H54 (cell line): ENCODE results near the gene GPX5.

ENCODE experiments used
- DNase-seq: peaks from one replicate; pipeline ENCODE4 v3.0.0; 2011; ENCODE audit warnings: low spot score, mixed read lengths; ENCODE audit not compliant: insufficient read length
- FAIRE-seq: peaks from 3 replicates; lab custom pipeline; 2011; peaks lifted over from hg19 to GRCh38; lab: Jason Lieb, UNC
- POLR2A ChIP-seq: IDR thresholded peaks from 2 replicates; pipeline ENCODE4 v1.6.1; 2011; ENCODE audit warnings: low read depth, mild to moderate bottlenecking, low read length

The GPX5 gene, protein sequence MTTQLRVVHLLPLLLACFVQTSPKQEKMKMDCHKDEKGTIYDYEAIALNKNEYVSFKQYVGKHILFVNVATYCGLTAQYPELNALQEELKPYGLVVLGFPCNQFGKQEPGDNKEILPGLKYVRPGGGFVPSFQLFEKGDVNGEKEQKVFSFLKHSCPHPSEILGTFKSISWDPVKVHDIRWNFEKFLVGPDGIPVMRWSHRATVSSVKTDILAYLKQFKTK

GRCh38 chr6:28525496-28526039, at the start of gene GPX5:
GPX5 (plus strand) TSS chr6:28525881; CDS start chr6:28526014, 133 bp downstream.
- DNase-seq: no peak
- no peak for TF ChIP-seq POLR2A
- FAIRE-seq: no peak

- DNase-seq (no peak), FAIRE-seq (no peak)
Observed at GRCh38 chr6:28478518-28478917, 47.2 kb upstream of the GPX5 start.

GRCh38 chr6:28480253-28480932, 45.3 kb upstream of the GPX5 start:
- TF ChIP-seq POLR2A: no peak
- DNase-seq (no peak), FAIRE-seq (no peak)

More at GRCh38 chr6:28478518-28478917, 47.2 kb upstream of the GPX5 start:
- TF ChIP-seq POLR2A: no peak

- DNase-seq (no peak), FAIRE-seq (no peak)
- TF ChIP-seq POLR2A: no peak
Observed at GRCh38 chr6:28485482-28485881, 40.2 kb upstream of the GPX5 start.

DNA sequence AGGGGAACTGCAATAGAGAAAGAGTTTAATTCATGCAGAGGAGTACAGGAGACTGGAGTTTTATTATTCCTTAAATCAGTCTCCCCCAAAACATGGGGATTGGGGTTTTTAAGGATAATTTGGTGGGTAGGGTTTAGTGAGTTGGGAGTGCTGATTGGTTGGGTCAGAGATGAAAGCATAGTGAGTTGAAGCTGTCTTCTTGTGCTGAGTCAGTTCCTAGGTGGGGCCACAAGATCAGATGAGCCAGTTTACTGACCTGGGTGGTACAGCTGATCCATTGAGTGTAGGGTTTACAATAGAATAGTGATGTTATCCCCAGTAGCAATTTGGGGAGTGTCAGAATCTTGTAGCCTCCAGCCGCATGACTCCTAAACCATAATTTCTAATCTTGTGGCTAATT, 39.1 kb upstream of the GPX5 start:
- TF ChIP-seq POLR2A: no peak
- DNase-seq (no peak), FAIRE-seq (no peak)

GRCh38 chr6:28486988-28487742, 38.5 kb upstream of the GPX5 start:
- no peak for FAIRE-seq
- DNase-seq: no peak
- TF ChIP-seq POLR2A: no peak

- FAIRE-seq (no peak), DNase-seq (no peak)
- TF ChIP-seq POLR2A: no peak
Observed at GRCh38 chr6:28488916-28489365, 36.7 kb upstream of the GPX5 start.

- DNase-seq: peak; percentile 74
- FAIRE-seq: peak; percentile 52
- TF ChIP-seq POLR2A: peak; percentile 40; the same call in 1 of the 2 replicates
Observed at GRCh38 chr6:28489366-28490204, 36.1 kb upstream of the GPX5 start.

DNA sequence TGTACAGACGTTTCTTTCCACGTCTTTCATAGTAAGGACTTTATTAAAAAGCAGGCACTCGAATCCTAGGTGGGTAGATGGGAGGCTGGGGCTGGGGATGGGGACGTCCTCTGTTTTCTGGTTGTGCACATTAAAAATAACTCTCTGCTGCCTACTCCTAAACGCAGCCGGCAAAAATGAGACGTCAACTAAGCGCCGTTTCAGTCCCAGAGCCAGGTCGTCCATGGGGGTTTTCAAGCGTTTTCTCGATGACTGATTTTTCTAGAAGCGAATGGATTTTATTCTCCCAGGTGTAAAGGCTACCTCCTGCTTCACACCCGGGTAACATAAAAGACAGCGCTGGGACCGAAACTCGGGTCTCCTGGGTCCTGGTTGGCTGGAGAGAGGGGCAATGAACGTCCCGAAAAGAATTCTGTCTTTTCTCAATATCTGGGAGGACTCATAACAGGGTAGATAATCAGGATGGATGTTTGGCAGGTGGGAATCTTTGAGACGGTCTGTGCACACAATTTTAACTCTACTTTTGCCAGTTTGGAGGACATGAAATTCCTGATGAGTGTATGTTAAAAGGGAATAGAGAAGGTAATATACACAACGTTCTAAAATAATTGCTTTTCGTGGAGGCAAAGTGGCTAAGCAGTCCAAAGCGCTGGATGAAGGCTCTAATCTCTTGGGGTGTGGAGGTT, 35.3 kb upstream of the GPX5 start:
- DNase-seq (no peak), FAIRE-seq (no peak)
- TF ChIP-seq POLR2A: no peak

- no peak for FAIRE-seq
- TF ChIP-seq POLR2A: no peak
- no peak for DNase-seq
Observed at GRCh38 chr6:28491984-28492317, 33.7 kb upstream of the GPX5 start.

DNA sequence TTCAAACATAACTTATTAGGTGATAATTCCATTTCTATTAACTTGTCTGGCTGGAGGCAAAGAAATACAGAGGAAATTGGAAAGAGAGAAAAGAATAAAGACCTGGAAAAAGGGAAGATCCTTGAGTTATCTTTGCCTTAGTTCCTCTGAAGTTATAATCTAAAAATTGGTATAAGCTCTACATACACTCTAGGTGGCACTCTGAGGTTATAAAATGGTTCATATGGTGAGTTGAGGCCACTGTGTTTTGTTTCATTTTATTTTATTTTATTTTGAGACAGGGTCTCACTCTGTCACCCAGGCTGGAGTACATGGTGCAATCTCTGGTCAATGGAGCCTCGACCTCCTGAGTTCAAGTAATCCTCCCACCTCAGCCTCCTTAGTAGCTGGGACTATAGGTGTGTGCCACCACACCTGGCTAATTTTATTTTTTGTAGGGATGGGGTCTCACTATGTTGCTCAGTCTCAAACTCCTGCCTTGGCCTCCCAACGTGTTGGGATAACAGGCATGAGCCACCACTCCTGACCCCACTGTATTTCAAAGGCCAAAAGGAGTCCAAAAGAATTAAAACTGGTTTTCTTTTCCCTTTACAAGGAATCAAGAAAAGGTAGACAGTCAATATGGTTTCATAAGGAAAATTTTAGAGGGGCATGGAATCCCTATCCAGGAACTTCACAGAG, 29.4 kb upstream of the GPX5 start:
- no peak for FAIRE-seq
- no peak for DNase-seq
- TF ChIP-seq POLR2A: no peak

DNA sequence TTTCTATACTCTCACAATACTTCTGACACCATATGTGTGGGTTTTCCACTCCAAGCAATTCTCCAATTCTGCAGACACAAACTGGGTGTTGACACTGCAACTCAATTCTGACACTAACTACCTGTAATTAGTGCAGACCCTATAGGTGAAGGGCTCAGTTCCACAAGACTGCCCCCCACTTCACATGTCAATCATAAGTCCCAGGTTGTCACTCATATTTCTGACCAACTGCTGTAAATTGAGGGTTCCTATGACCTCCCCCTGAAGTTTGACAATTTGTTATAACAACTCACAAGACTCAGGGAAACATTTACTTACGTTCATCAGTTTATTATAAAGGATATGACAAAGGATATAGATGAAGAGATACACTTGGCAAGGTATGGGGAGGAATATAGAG, 28.4 kb upstream of the GPX5 start:
- DNase-seq (no peak), FAIRE-seq (no peak)
- TF ChIP-seq POLR2A: no peak
